Activated CD8-positive, alpha-beta memory T cell treated with anti-CD3 and anti-CD28 coated beads, Interleukin-2, amount 50 U/mL, for 1 hour (primary cell): ENCODE data around the gene PTPRU.

Experiments used
- DNase-seq: peaks from one replicate; pipeline ENCODE4 v3.0.0-alpha.2; 2020; ENCODE audit errors: extremely low read depth

The PTPRU gene

GRCh38 chr1:29317063-29317915, 81.0 kb downstream of the PTPRU start:
- DNase-seq, result no peak

- no peak for DNase-seq
Measured at GRCh38 chr1:29317916-29318530, 81.7 kb downstream of the PTPRU start.

GRCh38 chr1:29318724-29319123, 82.4 kb downstream of the PTPRU start:
- DNase-seq, result no peak

- DNase-seq, result no peak
Measured at GRCh38 chr1:29319300-29320110, 83.2 kb downstream of the PTPRU start.

GRCh38 chr1:29320156-29320940, 84.0 kb downstream of the PTPRU start:
- no peak for DNase-seq

GRCh38 chr1:29321176-29321575, 84.9 kb downstream of the PTPRU start:
- no peak for DNase-seq

GRCh38 chr1:29322147-29322694, 85.9 kb downstream of the PTPRU start:
- no peak for DNase-seq

- no peak for DNase-seq
Measured at GRCh38 chr1:29322861-29323585, 86.7 kb downstream of the PTPRU start.

- DNase-seq, result no peak
Measured at GRCh38 chr1:29323636-29324035, 87.3 kb downstream of the PTPRU start.

- no peak for DNase-seq
Measured at GRCh38 chr1:29324202-29324601, 87.9 kb downstream of the PTPRU start.

- no peak for DNase-seq
Measured at GRCh38 chr1:29324771-29325351, 88.5 kb downstream of the PTPRU start.

- no peak for DNase-seq
Measured at GRCh38 chr1:29325675-29326074, 89.4 kb downstream of the PTPRU start.

- DNase-seq, result no peak
Measured at GRCh38 chr1:29326123-29326522, 89.8 kb downstream of the PTPRU start.

GRCh38 chr1:29327223-29327935, 91.1 kb downstream of the PTPRU start:
- DNase-seq, result no peak

- DNase-seq, result no peak
Measured at GRCh38 chr1:29329022-29329775, 92.9 kb downstream of the PTPRU start.

GRCh38 chr1:29330089-29330488, 93.8 kb downstream of the PTPRU start:
- no peak for DNase-seq

GRCh38 chr1:29330856-29331255, 94.5 kb downstream of the PTPRU start:
- no peak for DNase-seq

GRCh38 chr1:29331309-29331708, 95.0 kb downstream of the PTPRU start:
- no peak for DNase-seq

GRCh38 chr1:29331729-29332128, 95.4 kb downstream of the PTPRU start:
- no peak for DNase-seq
